ENCODE results near the gene TOP1. TPM values are rescaled to one million over a fixed set of nuclear protein-coding genes. Genes with fewer than 3 reads are reported as not detected.

TOP1 gene
- total RNA-seq, 1 experiment from 2014 or later: 125 TPM

GRCh38 chr20:41086402-41087324 is 58.0 kb downstream of the TOP1 start:
- ChIA-PET CTCF (interaction anchor here (0.6 kb wide), 1 partner anchor 253 kb away, joined by 3 read pairs; no protein-coding TSS in a partner anchor), POLR2A (ENCODE audit: low non-redundant PET) (no interaction called here)
- Histone ChIP-seq H3K27ac (ENCODE audit: low read depth, low read length, poor library complexity, severe bottlenecking) (no peak overlapping the region), H3K27me3 (replicated peaks; ENCODE audit: insufficient read depth, low read depth, low read length, poor library complexity) (no peaks in the 10 kb centered on the region), H3K4me1 (ENCODE audit: insufficient read depth, low read length, poor library complexity, severe bottlenecking) (peaks cover 3% of the 10 kb centered on the region), H3K36me3 (ENCODE audit: insufficient read depth, low read length, poor library complexity, severe bottlenecking) (peaks cover 58% of the 10 kb centered on the region), H3K9me3 (ENCODE audit: low read depth, low read length, poor library complexity, severe bottlenecking) (no peaks in the 10 kb centered on the region), H3K4me3 (ENCODE audit: low read depth, low read length, poor library complexity, severe bottlenecking) (no peak overlapping the region)
- intact Hi-C loops (cut with micrococcal nuclease; ENCODE audit: unreplicated experiment): no loop called here
- DNase-seq (ENCODE audit: low spot score): peak; percentile 53
- BruUV-seq (replicated peaks): no TSS peak
- TF ChIP-seq, protein P1, sequence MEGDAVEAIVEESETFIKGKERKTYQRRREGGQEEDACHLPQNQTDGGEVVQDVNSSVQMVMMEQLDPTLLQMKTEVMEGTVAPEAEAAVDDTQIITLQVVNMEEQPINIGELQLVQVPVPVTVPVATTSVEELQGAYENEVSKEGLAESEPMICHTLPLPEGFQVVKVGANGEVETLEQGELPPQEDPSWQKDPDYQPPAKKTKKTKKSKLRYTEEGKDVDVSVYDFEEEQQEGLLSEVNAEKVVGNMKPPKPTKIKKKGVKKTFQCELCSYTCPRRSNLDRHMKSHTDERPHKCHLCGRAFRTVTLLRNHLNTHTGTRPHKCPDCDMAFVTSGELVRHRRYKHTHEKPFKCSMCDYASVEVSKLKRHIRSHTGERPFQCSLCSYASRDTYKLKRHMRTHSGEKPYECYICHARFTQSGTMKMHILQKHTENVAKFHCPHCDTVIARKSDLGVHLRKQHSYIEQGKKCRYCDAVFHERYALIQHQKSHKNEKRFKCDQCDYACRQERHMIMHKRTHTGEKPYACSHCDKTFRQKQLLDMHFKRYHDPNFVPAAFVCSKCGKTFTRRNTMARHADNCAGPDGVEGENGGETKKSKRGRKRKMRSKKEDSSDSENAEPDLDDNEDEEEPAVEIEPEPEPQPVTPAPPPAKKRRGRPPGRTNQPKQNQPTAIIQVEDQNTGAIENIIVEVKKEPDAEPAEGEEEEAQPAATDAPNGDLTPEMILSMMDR (conservative IDR thresholded peaks at IDR 0.05; ENCODE audit: low read depth, low read length): no peak
- TF ChIP-seq EZH2 (IDR thresholded peaks at IDR 0.05; ENCODE audit: borderline replicate concordance, low read depth, low read length, poor library complexity, severe bottlenecking): no peak

GRCh38 chr20:41087325-41087685 is 58.7 kb downstream of the TOP1 start:
- H3K36me3 ChIP-seq (ENCODE audit: insufficient read depth, low read length, poor library complexity, severe bottlenecking): peaks cover 57% of the 10 kb centered on the region
- H3K27me3 ChIP-seq (replicated peaks; ENCODE audit: insufficient read depth, low read depth, low read length, poor library complexity): no peaks in the 10 kb centered on the region
- H3K4me1 ChIP-seq (ENCODE audit: insufficient read depth, low read length, poor library complexity, severe bottlenecking): peaks cover 3% of the 10 kb centered on the region
- H3K9me3 ChIP-seq (ENCODE audit: low read depth, low read length, poor library complexity, severe bottlenecking): no peaks in the 10 kb centered on the region
- no peak for TF ChIP-seq EZH2 (IDR thresholded peaks at IDR 0.05; ENCODE audit: borderline replicate concordance, low read depth, low read length, poor library complexity, severe bottlenecking)
- TF ChIP-seq, protein P1 (conservative IDR thresholded peaks at IDR 0.05; ENCODE audit: low read depth, low read length): no peak
- POLR2A ChIA-PET (ENCODE audit: low non-redundant PET): no interaction called here
- CTCF ChIA-PET: no interaction called here
- BruUV-seq (replicated peaks): no TSS peak
- H3K27ac ChIP-seq (ENCODE audit: low read depth, low read length, poor library complexity, severe bottlenecking): no peak overlapping the region
- no peak overlapping the region for H3K4me3 ChIP-seq (ENCODE audit: low read depth, low read length, poor library complexity, severe bottlenecking)
- intact Hi-C loops (cut with micrococcal nuclease; ENCODE audit: unreplicated experiment): no loop called here
- no peak for DNase-seq (ENCODE audit: low spot score)

DNA sequence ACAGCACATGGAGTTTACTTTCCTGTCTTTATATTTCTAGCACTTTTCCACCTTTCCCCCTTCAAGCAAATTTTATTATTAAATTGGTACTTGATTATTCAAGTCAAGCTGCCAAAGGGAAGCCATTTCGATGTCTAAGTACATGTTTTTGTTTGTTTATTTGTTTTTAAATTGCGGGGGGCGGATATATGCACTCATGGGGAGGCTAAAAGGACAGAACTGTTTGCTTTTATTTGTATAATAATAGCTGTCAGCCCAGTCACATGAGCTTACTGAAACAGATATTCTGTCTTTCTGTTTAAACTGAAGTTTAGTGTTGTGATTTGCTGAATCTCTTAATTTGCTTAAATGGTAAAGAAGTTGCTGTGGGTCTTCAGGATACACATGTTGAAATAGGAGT is 59.2 kb downstream of the TOP1 start:
- no peak for DNase-seq (ENCODE audit: low spot score)
- no peak overlapping the region for H3K4me3 ChIP-seq (ENCODE audit: low read depth, low read length, poor library complexity, severe bottlenecking)
- peaks cover 57% of the 10 kb centered on the region for H3K36me3 ChIP-seq (ENCODE audit: insufficient read depth, low read length, poor library complexity, severe bottlenecking)
- intact Hi-C loops (cut with micrococcal nuclease; ENCODE audit: unreplicated experiment): no loop called here
- peaks cover 3% of the 10 kb centered on the region for H3K4me1 ChIP-seq (ENCODE audit: insufficient read depth, low read length, poor library complexity, severe bottlenecking)
- H3K27me3 ChIP-seq (replicated peaks; ENCODE audit: insufficient read depth, low read depth, low read length, poor library complexity): no peaks in the 10 kb centered on the region
- H3K9me3 ChIP-seq (ENCODE audit: low read depth, low read length, poor library complexity, severe bottlenecking): no peaks in the 10 kb centered on the region
- no peak overlapping the region for H3K27ac ChIP-seq (ENCODE audit: low read depth, low read length, poor library complexity, severe bottlenecking)
- ChIA-PET POLR2A (ENCODE audit: low non-redundant PET) (no interaction called here), CTCF (no interaction called here)
- TF ChIP-seq, protein P1 (conservative IDR thresholded peaks at IDR 0.05; ENCODE audit: low read depth, low read length): no peak
- no peak for TF ChIP-seq EZH2 (IDR thresholded peaks at IDR 0.05; ENCODE audit: borderline replicate concordance, low read depth, low read length, poor library complexity, severe bottlenecking)
- BruUV-seq (replicated peaks): no TSS peak
